Muscle layer of duodenum (tissue), 2 donors: ENCODE measurements around the gene PPP2R5B.

Experiments used
- H3K27ac ChIP-seq: one replicate; pipeline ENCODE4 v1.7.0; 2013; ENCODE audit warnings: mild to moderate bottlenecking, low read length
- H3K27me3 ChIP-seq: one replicate; pipeline ENCODE4 v1.7.0; 2013; ENCODE audit warnings: low read depth, mild to moderate bottlenecking, control low read depth, low read length
- H3K36me3 ChIP-seq, 2 donors: one replicate each; pipeline ENCODE4 v1.7.0; 2013; ENCODE audit warnings: low read length in 2 of 2, control low read depth in 1 of 2, mild to moderate bottlenecking in 1 of 2; ENCODE audit not compliant: insufficient read depth in 2 of 2, control insufficient read depth in 1 of 2
- H3K4me1 ChIP-seq, 2 donors: one replicate each; pipeline ENCODE4 v1.7.0; 2013; ENCODE audit warnings: low read length in 2 of 2, mild to moderate bottlenecking in 2 of 2, control low read depth in 1 of 2, moderate library complexity in 1 of 2; ENCODE audit not compliant: insufficient read depth in 2 of 2, control insufficient read depth in 1 of 2
- H3K4me3 ChIP-seq, 2 donors: one replicate each; pipeline ENCODE4 v1.7.0; 2013; ENCODE audit warnings: low read length in 2 of 2, low read depth in 1 of 2, mild to moderate bottlenecking in 1 of 2
- H3K9me3 ChIP-seq, 2 donors: one replicate each; pipeline ENCODE4 v1.7.0; 2013; ENCODE audit warnings: low read length in 2 of 2, control low read depth in 1 of 2, mild to moderate bottlenecking in 1 of 2; ENCODE audit not compliant: control insufficient read depth in 1 of 2
- donor health status: healthy.

PPP2R5B gene

GRCh38 chr11:64898541-64898940, 25.9 kb upstream of the PPP2R5B start:
- Histone ChIP-seq H3K36me3 (peaks cover 17 to 88% of the 10 kb centered on the region in 2 donors), H3K4me1 (no peaks in the 10 kb centered on the region), H3K27ac (no peak overlapping the region), H3K4me3 (no peak overlapping the region), H3K27me3 (no peaks in the 10 kb centered on the region), H3K9me3 (no peaks in the 10 kb centered on the region)

- H3K4me1 ChIP-seq, result no peaks in the 10 kb centered on the region
- H3K27ac ChIP-seq, result no peak overlapping the region
- H3K4me3 ChIP-seq, result no peak overlapping the region
- no peaks in the 10 kb centered on the region for H3K9me3 ChIP-seq
- peaks cover 17 to 89% of the 10 kb centered on the region in 2 donors for H3K36me3 ChIP-seq
- H3K27me3 ChIP-seq, result no peaks in the 10 kb centered on the region
These were observed 24.2 kb upstream of the PPP2R5B start for GRCh38 chr11:64900263-64900678.

- no peaks in the 10 kb centered on the region for H3K27me3 ChIP-seq
- peaks cover 17 to 90% of the 10 kb centered on the region in 2 donors for H3K36me3 ChIP-seq
- H3K9me3 ChIP-seq, result no peaks in the 10 kb centered on the region
- H3K27ac ChIP-seq, result no peak overlapping the region
- H3K4me1 ChIP-seq, result no peaks in the 10 kb centered on the region
- no peak overlapping the region for H3K4me3 ChIP-seq
These were observed 23.7 kb upstream of the PPP2R5B start for GRCh38 chr11:64900774-64901173.

GRCh38 chr11:64902102-64902900, 22.2 kb upstream of the PPP2R5B start:
- Histone ChIP-seq H3K9me3 (no peaks in the 10 kb centered on the region), H3K4me3 (no peak overlapping the region), H3K4me1 (no peaks in the 10 kb centered on the region), H3K36me3 (peaks cover 17 to 90% of the 10 kb centered on the region in 2 donors), H3K27ac (no peak overlapping the region), H3K27me3 (no peaks in the 10 kb centered on the region)

- peaks cover 14 to 85% of the 10 kb centered on the region in 2 donors for H3K36me3 ChIP-seq
- no peak overlapping the region for H3K27ac ChIP-seq
- no peaks in the 10 kb centered on the region for H3K27me3 ChIP-seq
- no peak overlapping the region for H3K4me3 ChIP-seq
- no peaks in the 10 kb centered on the region for H3K4me1 ChIP-seq
- no peaks in the 10 kb centered on the region for H3K9me3 ChIP-seq
These were observed 21.1 kb upstream of the PPP2R5B start for GRCh38 chr11:64903291-64903833.

- Histone ChIP-seq H3K4me3 (no peak overlapping the region), H3K4me1 (no peaks in the 10 kb centered on the region), H3K9me3 (no peaks in the 10 kb centered on the region), H3K36me3 (peaks cover 21 to 86% of the 10 kb centered on the region in 2 donors), H3K27ac (no peak overlapping the region), H3K27me3 (no peaks in the 10 kb centered on the region)
These were observed 18.8 kb upstream of the PPP2R5B start for GRCh38 chr11:64905516-64906313.

- no peak overlapping the region for H3K27ac ChIP-seq
- no peaks in the 10 kb centered on the region for H3K27me3 ChIP-seq
- peaks cover 27 to 86% of the 10 kb centered on the region in 2 donors for H3K36me3 ChIP-seq
- no peaks in the 10 kb centered on the region for H3K4me1 ChIP-seq
- H3K9me3 ChIP-seq, result no peaks in the 10 kb centered on the region
- no peak overlapping the region for H3K4me3 ChIP-seq
These were observed 18.2 kb upstream of the PPP2R5B start for GRCh38 chr11:64906314-64906635.

- Histone ChIP-seq H3K27ac (no peak overlapping the region), H3K9me3 (no peaks in the 10 kb centered on the region), H3K36me3 (peaks cover 31 to 88% of the 10 kb centered on the region in 2 donors), H3K4me3 (no peak overlapping the region), H3K4me1 (no peaks in the 10 kb centered on the region), H3K27me3 (no peaks in the 10 kb centered on the region)
These were observed 15.7 kb upstream of the PPP2R5B start for GRCh38 chr11:64908766-64909165.

GRCh38 chr11:64909653-64910343, 14.7 kb upstream of the PPP2R5B start:
- peaks cover 0 to under 1% of the 10 kb centered on the region in 2 donors for H3K4me1 ChIP-seq
- peaks cover 32 to 93% of the 10 kb centered on the region in 2 donors for H3K36me3 ChIP-seq
- H3K9me3 ChIP-seq, result no peaks in the 10 kb centered on the region
- no peaks in the 10 kb centered on the region for H3K27me3 ChIP-seq
- H3K27ac ChIP-seq, result no peak overlapping the region
- no peak overlapping the region for H3K4me3 ChIP-seq

- H3K27me3 ChIP-seq, result no peaks in the 10 kb centered on the region
- H3K36me3 ChIP-seq, result peaks cover 32 to 86% of the 10 kb centered on the region in 2 donors
- H3K4me1 ChIP-seq, result peaks cover 0 to 8% of the 10 kb centered on the region in 2 donors
- no peak overlapping the region for H3K27ac ChIP-seq
- H3K4me3 ChIP-seq, result no peak overlapping the region
- H3K9me3 ChIP-seq, result no peaks in the 10 kb centered on the region
These were observed 13.9 kb upstream of the PPP2R5B start for GRCh38 chr11:64910451-64911093.
